Measurements from ENCODE around the gene ACER3. TPM values are rescaled to one million over a fixed set of nuclear protein-coding genes. Genes with fewer than 3 reads are reported as not detected.
"Not testable (repeated sequence)": the region's sequence is repeated elsewhere in the genome, so short reads cannot be mapped to it uniquely, and the experiment has no call there.

Gene ACER3
- total RNA-seq, 1 experiment from 2014 or later = 12.5 TPM

GRCh38 chr11:77057938-77058474 lies 197.3 kb downstream of the ACER3 start:
- no peak for DNase-seq (ENCODE audit: low read depth)

- DNase-seq (ENCODE audit: low read depth) = no peak
Measured at GRCh38 chr11:77058900-77059299, 198.2 kb downstream of the ACER3 start.

GRCh38 chr11:77059806-77060205 lies 199.1 kb downstream of the ACER3 start:
- DNase-seq (ENCODE audit: low read depth) = no peak

- no peak for DNase-seq (ENCODE audit: low read depth)
Measured at GRCh38 chr11:77060234-77060633, 199.5 kb downstream of the ACER3 start.

- DNase-seq (ENCODE audit: low read depth) = not testable (repeated sequence)
Measured at GRCh38 chr11:77061258-77061657, 200.5 kb downstream of the ACER3 start.

- no peak for DNase-seq (ENCODE audit: low read depth)
Measured at GRCh38 chr11:77062924-77063323, 202.2 kb downstream of the ACER3 start.

GRCh38 chr11:77063407-77063806 lies 202.7 kb downstream of the ACER3 start:
- no peak for DNase-seq (ENCODE audit: low read depth)

GRCh38 chr11:77063861-77064260 lies 203.1 kb downstream of the ACER3 start:
- no peak for DNase-seq (ENCODE audit: low read depth)

- no peak for DNase-seq (ENCODE audit: low read depth)
Measured at GRCh38 chr11:77064648-77065217, 204.0 kb downstream of the ACER3 start.

GRCh38 chr11:77065878-77066228 lies 205.1 kb downstream of the ACER3 start:
- DNase-seq (ENCODE audit: low read depth) = peak; percentile 43

- peak; percentile 90 for DNase-seq (ENCODE audit: low read depth)
Measured at GRCh38 chr11:77066229-77067042, 205.7 kb downstream of the ACER3 start, which contains the start of gene CAPN5. Gene CAPN5, plus strand, starts transcription at chr11:77066971. Its CDS starts 17,916 bp downstream, at chr11:77084887.

- DNase-seq (ENCODE audit: low read depth) = no peak
Measured at GRCh38 chr11:77067861-77068443, 207.2 kb downstream of the ACER3 start.

- no peak for DNase-seq (ENCODE audit: low read depth)
Measured at GRCh38 chr11:77068457-77069335, 208.0 kb downstream of the ACER3 start.

GRCh38 chr11:77069336-77069968 lies 208.7 kb downstream of the ACER3 start:
- no peak for DNase-seq (ENCODE audit: low read depth)

GRCh38 chr11:77069969-77070582 lies 209.4 kb downstream of the ACER3 start:
- DNase-seq (ENCODE audit: low read depth) = no peak

- no peak for DNase-seq (ENCODE audit: low read depth)
Measured at GRCh38 chr11:77071077-77071476, 210.4 kb downstream of the ACER3 start.

GRCh38 chr11:77071671-77072605 lies 211.2 kb downstream of the ACER3 start:
- DNase-seq (ENCODE audit: low read depth) = peak; percentile 59

GRCh38 chr11:77072851-77073327 lies 212.2 kb downstream of the ACER3 start:
- DNase-seq (ENCODE audit: low read depth) = no peak

- peak; percentile 98 for DNase-seq (ENCODE audit: low read depth)
Measured at GRCh38 chr11:77073328-77074001, 212.7 kb downstream of the ACER3 start.
